G401.6 (cell line): ENCODE data around the gene GMFB.
"Not testable (repeated sequence)": the region's sequence is repeated elsewhere in the genome, so short reads cannot be mapped to it uniquely, and the experiment has no call there.

Source experiments
- FAIRE-seq: peaks from 2 replicates; lab custom pipeline; 2012; peaks lifted over from hg19 to GRCh38; lab: Jason Lieb, UNC

Gene GMFB

GRCh38 chr14:54458536-54458935 is 30.2 kb downstream of the GMFB start:
- not testable (repeated sequence) for FAIRE-seq

DNA sequence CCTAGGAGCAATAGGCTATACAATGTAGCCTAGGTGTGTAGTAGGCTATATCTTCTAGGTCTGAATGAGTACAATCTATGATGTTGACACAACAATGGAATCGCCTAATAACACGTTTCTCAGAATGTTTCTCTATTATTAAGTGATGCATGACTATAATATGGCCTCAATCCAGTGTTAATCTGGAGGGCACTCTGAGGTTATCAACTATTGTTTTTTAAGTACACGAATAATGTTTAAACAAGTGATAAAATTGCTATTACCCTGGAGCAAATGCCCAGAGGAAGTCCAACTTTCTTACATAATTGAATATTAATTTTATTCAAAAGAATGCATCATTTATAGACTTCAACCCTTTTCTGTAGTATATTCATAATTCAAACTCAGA is 31.2 kb downstream of the GMFB start:
- FAIRE-seq = no peak

DNA sequence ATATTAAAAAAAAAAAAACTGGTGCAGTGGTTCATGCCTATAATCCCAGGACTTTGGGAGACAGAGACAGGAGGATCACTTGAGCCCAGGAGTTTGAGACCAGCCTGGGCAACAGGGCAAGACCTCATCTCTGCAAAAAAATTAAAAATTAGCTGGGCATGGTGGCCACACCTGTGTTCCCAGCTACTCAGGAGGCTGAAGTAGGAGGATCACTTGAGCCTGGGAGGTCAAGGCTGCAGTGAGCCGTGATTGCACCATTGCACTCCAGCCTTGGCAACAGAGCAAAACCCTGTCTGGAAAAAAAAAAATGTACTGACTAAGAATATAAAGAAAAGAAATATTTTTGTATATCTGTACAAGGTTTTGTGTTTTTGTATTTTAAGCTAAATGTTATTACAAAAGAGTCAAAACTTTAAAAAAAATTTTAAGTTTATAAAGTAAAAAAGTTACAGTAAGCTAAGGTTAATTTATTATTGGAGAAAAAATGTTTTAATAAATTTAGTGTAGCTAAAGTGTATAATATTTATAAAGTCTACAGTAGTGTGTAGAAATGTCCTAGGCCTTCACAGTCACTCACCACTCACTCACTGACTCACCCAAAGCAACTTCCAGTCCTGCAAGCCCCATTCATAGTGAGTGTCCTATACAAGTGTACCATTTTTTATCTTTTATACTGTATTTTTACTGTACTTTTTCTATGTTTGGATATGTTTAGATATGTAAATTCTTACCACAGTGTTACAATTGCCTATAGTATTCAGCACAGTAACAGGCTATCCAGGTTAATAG is 31.8 kb downstream of the GMFB start:
- peak; percentile 82 for FAIRE-seq

DNA sequence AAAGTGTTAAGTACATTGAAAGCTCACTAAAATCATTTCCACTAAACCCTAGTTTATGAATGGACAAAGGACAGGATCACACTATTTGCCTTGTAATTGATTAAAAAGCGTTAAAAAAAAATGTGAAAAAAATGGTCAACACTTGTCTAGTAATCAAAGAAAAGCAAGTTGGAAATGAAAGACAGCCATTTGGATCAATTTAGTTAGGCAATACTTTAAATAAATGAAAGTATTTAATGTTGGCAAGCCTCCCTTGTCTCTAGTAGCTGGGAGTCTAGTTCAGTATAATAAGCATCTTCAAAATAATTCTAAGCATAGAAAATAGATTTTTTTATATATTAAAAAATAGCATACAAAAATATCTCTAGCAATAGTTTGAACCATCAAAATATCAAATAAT is 33.4 kb downstream of the GMFB start:
- FAIRE-seq = no peak

- not testable (repeated sequence) for FAIRE-seq
Measured at GRCh38 chr14:54453990-54454389, 34.8 kb downstream of the GMFB start.

GRCh38 chr14:54453252-54453651 is 35.5 kb downstream of the GMFB start:
- FAIRE-seq = no peak

DNA sequence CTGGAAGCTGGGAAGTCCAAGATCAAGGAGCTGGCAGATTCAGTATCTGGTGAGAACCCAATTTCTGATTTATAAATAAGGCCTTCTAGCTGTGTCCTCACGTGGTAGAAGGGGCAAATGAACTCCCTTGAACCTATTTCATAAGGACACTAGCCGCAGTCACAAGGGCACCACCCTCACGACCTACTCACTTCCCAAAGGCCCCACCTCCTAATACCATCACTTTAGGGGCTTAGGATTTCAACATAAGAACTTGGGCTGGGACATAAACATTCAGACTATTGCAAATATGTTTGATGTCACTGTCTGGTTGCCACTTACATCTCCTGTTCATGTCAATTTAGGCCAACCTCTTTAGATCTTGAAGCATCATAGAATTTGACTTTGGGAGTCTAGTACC is 36.8 kb downstream of the GMFB start:
- FAIRE-seq = no peak

- no peak for FAIRE-seq
Measured at GRCh38 chr14:54451121-54451601, 37.6 kb downstream of the GMFB start.

DNA sequence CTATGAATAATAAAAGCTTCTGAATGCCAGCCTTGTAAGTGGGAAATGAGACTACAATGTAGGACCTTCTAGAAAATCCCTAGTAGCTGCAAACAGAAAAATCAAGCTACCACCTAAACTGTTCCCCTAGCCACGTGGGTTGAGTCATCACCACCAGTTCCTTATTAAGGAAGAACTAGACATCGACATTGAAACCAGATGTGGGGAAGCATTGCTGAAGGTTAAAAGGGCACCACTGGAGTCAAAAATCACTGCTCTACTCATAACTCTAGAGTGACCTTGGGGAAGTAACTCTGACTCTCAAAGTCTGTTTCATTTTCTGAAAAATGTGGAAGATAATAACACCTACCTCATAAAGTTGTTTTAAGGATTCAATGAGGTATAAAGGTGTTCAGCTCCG is 38.2 kb downstream of the GMFB start:
- FAIRE-seq = no peak

- no peak for FAIRE-seq
Measured at GRCh38 chr14:54447231-54447692, 41.5 kb downstream of the GMFB start.

DNA sequence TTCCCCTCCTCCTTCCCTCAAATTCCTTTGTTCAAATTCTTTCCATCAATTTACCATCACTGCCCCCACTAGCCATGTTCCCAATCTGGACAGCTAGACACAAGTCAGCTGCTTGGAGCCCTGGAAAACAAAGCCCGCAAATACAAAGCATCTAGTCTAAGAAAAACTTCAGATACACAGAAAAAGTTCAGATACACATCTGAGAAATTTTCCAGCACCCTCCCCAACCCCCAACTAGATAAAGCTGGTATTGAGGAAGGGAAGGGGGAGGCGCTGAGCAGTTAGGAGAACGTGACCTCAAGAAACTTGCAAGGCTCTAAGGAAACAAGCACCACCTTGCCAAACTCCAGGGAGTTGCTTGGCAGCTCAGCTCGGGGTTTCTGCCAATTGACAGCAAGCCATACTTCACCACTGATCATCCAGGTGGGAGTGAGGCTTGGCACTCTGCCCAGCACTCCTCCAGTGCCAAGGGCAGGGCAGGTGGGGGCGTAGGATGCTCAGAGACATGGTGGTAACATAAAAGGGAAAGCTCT is 42.6 kb downstream of the GMFB start:
- no peak for FAIRE-seq

DNA sequence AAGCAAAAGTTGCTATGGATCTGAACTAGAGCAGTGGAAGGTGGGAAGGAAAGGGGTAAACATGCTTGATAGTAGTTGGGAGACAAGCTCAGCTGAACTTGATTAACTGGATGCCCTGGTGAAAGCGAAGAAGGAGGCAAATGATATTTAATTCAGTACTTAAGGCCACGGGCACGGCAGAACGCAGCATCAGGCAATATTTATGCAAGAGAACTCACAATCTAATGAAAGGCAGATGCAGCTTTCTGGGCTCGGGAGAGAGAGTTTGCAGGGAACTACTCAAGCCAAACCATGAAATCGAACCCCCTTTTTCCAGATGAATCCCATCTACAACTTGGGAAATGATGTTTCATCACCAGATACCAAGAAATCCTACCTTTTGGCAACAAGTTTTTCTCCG is 44.1 kb downstream of the GMFB start:
- FAIRE-seq = no peak

GRCh38 chr14:54443981-54444380 is 44.8 kb downstream of the GMFB start:
- FAIRE-seq = no peak

DNA sequence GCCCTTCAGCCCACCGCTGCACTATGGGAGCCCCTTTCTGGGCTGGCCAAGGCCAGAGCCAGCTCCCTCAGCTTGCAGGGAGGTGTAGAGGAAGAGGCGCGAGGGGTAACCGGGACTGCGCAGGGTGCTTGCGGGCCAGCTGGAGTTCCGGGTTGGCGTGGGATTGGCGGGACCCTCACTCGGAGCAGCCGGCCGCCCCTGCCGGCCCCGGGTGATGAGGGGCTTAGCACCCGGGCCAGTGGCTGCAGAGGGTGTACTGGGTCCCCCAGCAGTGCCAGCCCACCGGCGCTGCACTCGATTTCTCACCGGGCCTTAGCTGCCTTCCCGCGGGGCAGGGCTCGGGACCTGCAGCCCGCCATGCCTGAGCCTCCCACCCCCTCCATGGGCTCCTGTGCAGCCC is 45.8 kb downstream of the GMFB start:
- not testable (repeated sequence) for FAIRE-seq

- no peak for FAIRE-seq
Measured at GRCh38 chr14:54440873-54441868, 47.6 kb downstream of the GMFB start, which contains the start of gene CNIH1. CNIH1 (minus strand) TSS chr14:54441374; CDS start chr14:54441327, 47 bp downstream.

DNA sequence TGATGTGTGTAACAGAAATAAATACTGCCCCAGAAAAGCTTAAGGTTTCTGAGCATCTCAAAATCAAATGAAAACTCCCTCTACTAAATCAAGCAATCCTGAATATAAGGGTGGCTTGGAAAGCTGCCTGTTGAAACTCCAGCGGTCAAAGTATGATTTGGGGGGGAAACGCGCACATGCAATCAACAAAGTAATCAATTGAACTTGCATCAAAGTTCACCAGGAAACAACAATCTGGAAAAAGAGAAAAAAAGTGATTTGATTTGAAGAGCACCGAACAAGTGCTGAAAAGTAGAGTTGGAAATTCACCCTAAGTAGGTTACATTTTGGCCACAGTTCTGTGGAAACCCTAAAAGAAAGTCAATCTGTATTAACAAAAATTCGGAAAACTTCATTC is 48.3 kb downstream of the GMFB start:
- FAIRE-seq = no peak

DNA sequence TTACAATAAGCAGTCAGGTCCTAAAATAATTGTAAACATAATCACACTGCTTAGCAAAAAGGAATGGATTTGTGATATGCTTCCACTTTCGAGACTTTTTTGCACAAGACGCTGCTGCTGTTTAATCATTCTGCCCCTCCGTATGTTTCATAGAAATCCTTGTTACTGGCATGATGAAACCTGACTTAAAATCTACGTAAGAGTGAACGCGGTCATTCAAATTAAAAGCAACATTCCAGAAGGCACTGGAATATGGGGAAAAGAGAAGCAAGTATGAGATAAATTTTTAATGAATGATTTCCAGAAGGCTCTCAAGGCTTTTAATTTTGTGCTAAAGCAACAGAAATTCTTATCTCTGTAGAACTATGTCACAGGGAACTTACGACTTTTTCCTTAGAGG is 48.7 kb downstream of the GMFB start:
- no peak for FAIRE-seq

GRCh38 chr14:54438703-54439102 is 50.1 kb downstream of the GMFB start:
- FAIRE-seq = no peak

DNA sequence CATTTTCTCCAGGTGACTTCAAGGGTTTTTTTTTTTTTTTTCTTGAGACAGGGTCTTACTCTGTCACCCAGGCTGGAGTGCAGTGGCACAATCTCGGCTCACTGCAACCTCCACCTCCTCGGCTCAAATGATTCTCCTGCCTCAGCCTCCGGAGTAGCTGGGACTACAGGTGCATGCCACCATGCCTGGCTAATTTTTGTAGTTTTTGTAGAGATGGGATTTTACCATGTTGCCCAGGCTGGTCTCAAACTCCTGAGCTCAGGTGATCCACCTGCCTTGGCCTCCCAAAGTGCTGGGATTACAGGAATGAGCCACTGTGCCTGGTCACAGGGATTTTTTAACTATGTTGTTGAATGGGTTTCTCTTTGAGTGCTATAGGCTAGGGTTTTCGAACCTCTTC is 50.8 kb downstream of the GMFB start:
- FAIRE-seq = not testable (repeated sequence)

DNA sequence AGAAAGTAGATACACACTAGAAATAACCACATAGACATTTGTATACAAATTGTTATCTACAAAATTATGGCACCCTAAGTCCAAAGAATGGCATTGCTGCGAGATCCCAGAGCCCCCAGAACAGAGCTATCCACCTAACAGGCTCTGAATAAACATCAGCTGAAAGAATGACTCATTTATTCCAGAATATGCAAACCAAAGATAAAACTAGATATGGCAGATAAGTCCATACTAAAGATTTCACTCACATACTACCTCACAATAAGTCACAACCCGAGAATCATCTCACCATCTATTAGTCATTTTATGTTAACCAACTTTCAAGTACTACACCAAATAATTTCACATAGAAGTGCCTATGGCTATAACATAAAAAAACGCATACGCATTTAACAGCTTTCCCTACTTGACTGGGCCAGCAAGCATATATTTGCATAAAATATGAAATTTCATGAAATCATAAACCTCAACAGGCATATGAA is 53.2 kb downstream of the GMFB start:
- FAIRE-seq = no peak

- no peak for FAIRE-seq
Measured at GRCh38 chr14:54428527-54428926, 60.3 kb downstream of the GMFB start.

- FAIRE-seq = peak; percentile 3
Measured at GRCh38 chr14:54427871-54428270, 60.9 kb downstream of the GMFB start.
